SK-N-SH (cell line): Measurements from ENCODE around the gene GORASP1. TPM values are rescaled to one million over a fixed set of nuclear protein-coding genes. Genes with fewer than 3 reads are reported as not detected.

ENCODE experiments used
- CTCF ChIA-PET: fragments of 300-600, 350-600 bp; formaldehyde crosslinking; extraction: SDS; loops from one replicate; lab custom pipeline; 2021; lab: Yijun Ruan, JAX
- POLR2A ChIA-PET: fragments of 350-600 bp; sonication (Branson Sonifier 250); formaldehyde crosslinking; extraction: SDS; loops from one replicate; lab custom pipeline; 2020; ENCODE audit warnings: antibody characterized with exemption, inconsistent platforms; lab: Yijun Ruan, JAX
- DNase-seq: peaks from one replicate; pipeline ENCODE4 v3.0.0; 2012
- H2AFZ ChIP-seq: fragments of 200-600 bp; sonication (generic); 2 replicates; pipeline ENCODE4 v1.8.1; 2016; ENCODE audit warnings: antibody characterized with exemption, mild to moderate bottlenecking, low read depth
- H3F3A ChIP-seq: fragments of 200-600 bp; sonication (generic); replicated peaks from 2 replicates; pipeline ENCODE3; 2016; ENCODE audit warnings: antibody characterized with exemption, mild to moderate bottlenecking; ENCODE audit not compliant: insufficient read depth
- H3K27ac ChIP-seq, 2 experiments: fragments of 200-500 bp in 1 of 2; fragments of 200-600 bp in 1 of 2; sonication (Bioruptor generic) in 1 of 2; sonication (generic), shearing (Covaris generic) in 1 of 2; 2 replicates each; pipeline versions ENCODE4 v1.5.1 to v1.6.1; 2014 to 2016; ENCODE audit warnings: low read depth in 2 of 2, inconsistent platforms in 1 of 2, low read length in 1 of 2, mild to moderate bottlenecking in 1 of 2, mixed read lengths in 1 of 2
- H3K27me3 ChIP-seq: fragments of 200-600 bp; sonication (generic), shearing (Covaris generic); 2 replicates; pipeline ENCODE4 v1.6.1; 2016; ENCODE audit warnings: mixed run types; ENCODE audit not compliant: insufficient read depth
- H3K36me3 ChIP-seq, 2 experiments: fragments of 200-500 bp in 1 of 2; fragments of 200-600 bp in 1 of 2; sonication (Bioruptor generic) in 1 of 2; sonication (generic) in 1 of 2; replicated peaks in 1 of 2; 2 replicates each; pipeline versions ENCODE3 to v1.5.1; 2014 to 2016; ENCODE audit warnings: low read length in 1 of 2, mild to moderate bottlenecking in 1 of 2; ENCODE audit not compliant: insufficient read depth in 2 of 2, control insufficient read depth in 1 of 2
- H3K4me1 ChIP-seq, 2 experiments: fragments of 200-500 bp in 1 of 2; fragments of 200-600 bp in 1 of 2; sonication (Bioruptor generic) in 1 of 2; sonication (generic), shearing (Covaris generic) in 1 of 2; 2 replicates each; pipeline versions ENCODE4 v1.5.1 to v1.6.1; 2014 to 2016; ENCODE audit warnings: low read depth in 1 of 2, low read length in 1 of 2, mixed run types in 1 of 2; ENCODE audit not compliant: insufficient read depth in 2 of 2, control insufficient read depth in 1 of 2
- H3K4me2 ChIP-seq: fragments of 200-600 bp; sonication (generic), shearing (Covaris generic); 2 replicates; pipeline ENCODE4 v1.6.1; 2017; ENCODE audit warnings: mixed run types
- H3K4me3 ChIP-seq, 2 experiments: fragments of 200-500 bp in 1 of 2; fragments of 200-600 bp in 1 of 2; sonication (Bioruptor generic) in 1 of 2; sonication (generic), shearing (Covaris generic) in 1 of 2; 2 replicates each; pipeline versions ENCODE4 v1.5.1 to v1.8.1; 2014 to 2016; ENCODE audit warnings: low read depth in 2 of 2, inconsistent platforms in 1 of 2, low read length in 1 of 2, mild to moderate bottlenecking in 1 of 2, mixed read lengths in 1 of 2, moderate library complexity in 1 of 2
- H3K79me2 ChIP-seq: fragments of 200-600 bp; sonication (generic); 2 replicates; pipeline ENCODE4 v1.8.1; 2017; ENCODE audit warnings: mild to moderate bottlenecking; ENCODE audit not compliant: insufficient read depth
- H3K9ac ChIP-seq: fragments of 200-600 bp; sonication (generic); 2 replicates; pipeline ENCODE4 v1.6.1; 2017; ENCODE audit warnings: mixed run types
- H3K9me2 ChIP-seq: fragments of 200-600 bp; sonication (generic); 2 replicates; pipeline ENCODE4 v1.6.1; 2017; ENCODE audit warnings: mixed run types
- H3K9me3 ChIP-seq: fragments of 200-600 bp; sonication (generic); 2 replicates; pipeline ENCODE4 v1.6.1; 2017; ENCODE audit warnings: mixed run types, mild to moderate bottlenecking, moderate library complexity
- H4K20me1 ChIP-seq: fragments of 200-600 bp; sonication (generic); 2 replicates; pipeline ENCODE4 v1.6.1; 2017; ENCODE audit warnings: mild to moderate bottlenecking, mixed run types; ENCODE audit not compliant: insufficient read depth
- ELF1 ChIP-seq: IDR thresholded peaks from 2 replicates; pipeline ENCODE4 v1.4.0; 2012
- FOXJ3 ChIP-seq: sonication (generic); formaldehyde crosslinking; IDR thresholded peaks from 2 replicates; pipeline ENCODE4 v1.5.1; 2020; ENCODE audit warnings: mild to moderate bottlenecking, missing genetic modification reagents
- FOXM1 ChIP-seq: IDR thresholded peaks from 2 replicates; pipeline ENCODE4 v1.4.0; 2012; ENCODE audit warnings: low read depth, mild to moderate bottlenecking
- GABPA ChIP-seq: IDR thresholded peaks from 2 replicates; pipeline ENCODE4 v1.4.0; 2012; ENCODE audit warnings: low read depth, mild to moderate bottlenecking
- MEF2A ChIP-seq: IDR thresholded peaks from 2 replicates; pipeline ENCODE4 v1.4.0; 2012; ENCODE audit warnings: low read depth, borderline replicate concordance
- MXI1 ChIP-seq: IDR thresholded peaks from 2 replicates; pipeline ENCODE4 v1.6.1; 2012; ENCODE audit warnings: mild to moderate bottlenecking, low read depth, low read length, improper control_type of control experiment
- NFIC ChIP-seq: IDR thresholded peaks from 2 replicates; pipeline ENCODE4 v1.4.0; 2012; ENCODE audit warnings: borderline replicate concordance
- NRF1 ChIP-seq: IDR thresholded peaks from 2 replicates; pipeline ENCODE4 v1.6.1; 2012; ENCODE audit warnings: low read depth, mild to moderate bottlenecking, low read length
- POLR2AphosphoS5 ChIP-seq: IDR thresholded peaks from 2 replicates; pipeline ENCODE4 v1.6.1; 2012; ENCODE audit warnings: low read depth, low read length
- RAD21 ChIP-seq: IDR thresholded peaks from 2 replicates; pipeline ENCODE4 v1.6.1; 2012; ENCODE audit warnings: mild to moderate bottlenecking, low read length
- RCOR1 ChIP-seq: fragments of 150-350 bp; IDR thresholded peaks from 2 replicates; pipeline ENCODE4 v1.6.1; 2017; ENCODE audit warnings: antibody characterized with exemption, low read length
- RXRA ChIP-seq: IDR thresholded peaks from 2 replicates; pipeline ENCODE4 v1.4.0; 2012; ENCODE audit warnings: low read depth, mild to moderate bottlenecking, borderline replicate concordance
- SIN3A ChIP-seq: IDR thresholded peaks from 2 replicates; pipeline ENCODE4 v1.6.1; 2012; ENCODE audit warnings: low read depth, mild to moderate bottlenecking, low read length, moderate library complexity, borderline replicate concordance
- SMC3 ChIP-seq: IDR thresholded peaks from 2 replicates; pipeline ENCODE4 v1.6.1; 2012; ENCODE audit warnings: low read depth, low read length, improper control_type of control experiment
- WGBS: methylation state at CpG from one replicate; pipeline ENCODE4 v1.1.6; 2017; ENCODE audit warnings: low lambda C conversion rate; 5-methylcytosine and 5-hydroxymethylcytosine counted together
- polyA plus RNA-seq, 3 experiments: library from polyadenylated mRNA; depleted of rRNA; stranded (reverse); fragments of >200 nt; gene quantifications; 2 replicates each; pipeline ENCODE4 v1.2.3, GENCODE V29; 2012
- TF ChIP-seq, protein P1 (sequence below): IDR thresholded peaks from 2 replicates; pipeline ENCODE4; 2012
- TF ChIP-seq, protein P2 (sequence below): IDR thresholded peaks from 2 replicates; pipeline ENCODE4 v1.4.0; 2012; ENCODE audit warnings: low read depth
- TF ChIP-seq, protein P3 (sequence below): IDR thresholded peaks from 2 replicates; pipeline ENCODE4 v1.4.0; 2012; ENCODE audit warnings: low read depth, borderline replicate concordance
- TF ChIP-seq, protein P4 (sequence below): IDR thresholded peaks from 2 replicates; pipeline ENCODE4 v1.4.0; 2012; ENCODE audit warnings: low read depth, borderline replicate concordance
- TF ChIP-seq, protein P5 (sequence below): fragments of 200-600 bp; sonication (generic); IDR thresholded peaks from 2 replicates; pipeline ENCODE4 v1.6.1; 2017; ENCODE audit warnings: antibody characterized with exemption, mild to moderate bottlenecking, moderate library complexity
- TF ChIP-seq, protein P6 (sequence below): fragments of 150-350 bp; IDR thresholded peaks from 2 replicates; pipeline ENCODE4 v1.6.1; 2017; ENCODE audit warnings: antibody characterized with exemption, low read length, low read depth, borderline replicate concordance

The GORASP1 gene
- polyA plus RNA-seq, 1 of the 3 experiments (the other 2 are of a cell fraction) = 44.3 TPM

DNA sequence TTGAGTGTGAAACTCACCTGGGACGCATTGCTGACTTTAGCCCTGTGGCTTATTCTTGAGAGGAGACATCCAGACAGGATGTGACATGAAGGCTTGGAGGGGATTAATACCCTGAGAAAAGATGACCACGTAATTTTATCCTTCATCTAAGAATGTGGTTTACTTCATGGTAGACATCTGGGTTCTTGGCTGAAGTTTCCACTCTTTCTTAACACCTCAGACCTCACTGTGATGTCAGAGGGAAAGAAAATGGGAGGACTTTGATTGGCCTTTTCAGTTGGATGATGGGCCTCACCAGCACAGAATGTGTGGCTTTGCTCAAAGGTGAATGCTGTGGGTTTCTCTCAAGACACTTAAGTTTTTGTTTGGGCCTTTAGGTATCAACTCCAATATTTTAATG lies 16.5 kb downstream of the GORASP1 start (continued):
- TF ChIP-seq, protein P1, sequence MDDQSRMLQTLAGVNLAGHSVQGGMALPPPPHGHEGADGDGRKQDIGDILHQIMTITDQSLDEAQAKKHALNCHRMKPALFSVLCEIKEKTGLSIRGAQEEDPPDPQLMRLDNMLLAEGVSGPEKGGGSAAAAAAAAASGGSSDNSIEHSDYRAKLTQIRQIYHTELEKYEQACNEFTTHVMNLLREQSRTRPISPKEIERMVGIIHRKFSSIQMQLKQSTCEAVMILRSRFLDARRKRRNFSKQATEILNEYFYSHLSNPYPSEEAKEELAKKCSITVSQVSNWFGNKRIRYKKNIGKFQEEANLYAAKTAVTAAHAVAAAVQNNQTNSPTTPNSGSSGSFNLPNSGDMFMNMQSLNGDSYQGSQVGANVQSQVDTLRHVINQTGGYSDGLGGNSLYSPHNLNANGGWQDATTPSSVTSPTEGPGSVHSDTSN = no peak
- TF ChIP-seq NFIC = no peak

DNA sequence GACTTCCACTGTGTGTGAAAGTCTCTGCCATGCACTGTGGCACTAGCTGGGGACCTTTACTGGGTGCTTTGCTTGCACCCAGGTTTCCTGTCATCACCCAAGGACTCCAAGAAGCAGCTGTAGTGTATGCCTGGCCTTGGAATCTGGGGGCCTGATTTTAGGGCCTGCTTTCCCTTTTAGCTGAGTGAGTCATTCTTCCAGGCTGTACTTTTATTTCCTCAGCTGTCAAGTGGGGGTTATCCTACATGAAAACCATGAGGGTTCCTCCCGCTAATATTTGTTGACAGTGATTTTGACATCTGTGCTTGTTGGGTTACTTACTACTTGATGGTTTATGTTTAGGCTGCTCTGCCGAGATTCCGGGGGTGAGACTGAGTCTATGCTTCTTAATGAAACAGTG lies 18.5 kb downstream of the GORASP1 start:
- Histone ChIP-seq H2AFZ (no peak overlapping the region), H3K27ac (no peak overlapping the region; a peak in 1 of 4 replicates), H3K4me2 (no peak overlapping the region), H3K9me2 (no peaks in the 10 kb centered on the region), H3K4me1 (no peaks in the 10 kb centered on the region), H3K27me3 (no peaks in the 10 kb centered on the region), H3K36me3 (peaks cover 64 to 76% of the 10 kb centered on the region in 2 experiments), H3K9me3 (no peaks in the 10 kb centered on the region), H3F3A (no peaks in the 10 kb centered on the region), H3K4me3 (no peak overlapping the region), H3K9ac (no peak overlapping the region), H3K79me2 (no peaks in the 10 kb centered on the region), H4K20me1 (no peaks in the 10 kb centered on the region)
- TF ChIP-seq GABPA = no peak
- no peak for TF ChIP-seq FOXM1
- TF ChIP-seq, protein P2, sequence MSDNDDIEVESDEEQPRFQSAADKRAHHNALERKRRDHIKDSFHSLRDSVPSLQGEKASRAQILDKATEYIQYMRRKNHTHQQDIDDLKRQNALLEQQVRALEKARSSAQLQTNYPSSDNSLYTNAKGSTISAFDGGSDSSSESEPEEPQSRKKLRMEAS = no peak
- TF ChIP-seq, protein P3, sequence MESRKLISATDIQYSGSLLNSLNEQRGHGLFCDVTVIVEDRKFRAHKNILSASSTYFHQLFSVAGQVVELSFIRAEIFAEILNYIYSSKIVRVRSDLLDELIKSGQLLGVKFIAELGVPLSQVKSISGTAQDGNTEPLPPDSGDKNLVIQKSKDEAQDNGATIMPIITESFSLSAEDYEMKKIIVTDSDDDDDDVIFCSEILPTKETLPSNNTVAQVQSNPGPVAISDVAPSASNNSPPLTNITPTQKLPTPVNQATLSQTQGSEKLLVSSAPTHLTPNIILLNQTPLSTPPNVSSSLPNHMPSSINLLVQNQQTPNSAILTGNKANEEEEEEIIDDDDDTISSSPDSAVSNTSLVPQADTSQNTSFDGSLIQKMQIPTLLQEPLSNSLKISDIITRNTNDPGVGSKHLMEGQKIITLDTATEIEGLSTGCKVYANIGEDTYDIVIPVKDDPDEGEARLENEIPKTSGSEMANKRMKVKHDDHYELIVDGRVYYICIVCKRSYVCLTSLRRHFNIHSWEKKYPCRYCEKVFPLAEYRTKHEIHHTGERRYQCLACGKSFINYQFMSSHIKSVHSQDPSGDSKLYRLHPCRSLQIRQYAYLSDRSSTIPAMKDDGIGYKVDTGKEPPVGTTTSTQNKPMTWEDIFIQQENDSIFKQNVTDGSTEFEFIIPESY = no peak
- TF ChIP-seq, protein P4, sequence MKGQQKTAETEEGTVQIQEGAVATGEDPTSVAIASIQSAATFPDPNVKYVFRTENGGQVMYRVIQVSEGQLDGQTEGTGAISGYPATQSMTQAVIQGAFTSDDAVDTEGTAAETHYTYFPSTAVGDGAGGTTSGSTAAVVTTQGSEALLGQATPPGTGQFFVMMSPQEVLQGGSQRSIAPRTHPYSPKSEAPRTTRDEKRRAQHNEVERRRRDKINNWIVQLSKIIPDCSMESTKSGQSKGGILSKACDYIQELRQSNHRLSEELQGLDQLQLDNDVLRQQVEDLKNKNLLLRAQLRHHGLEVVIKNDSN = no peak
- no peak for TF ChIP-seq RXRA
- TF ChIP-seq MEF2A = no peak
- TF ChIP-seq MXI1 = no peak
- no peak for TF ChIP-seq POLR2AphosphoS5
- TF ChIP-seq ELF1 = no peak
- TF ChIP-seq, protein P5, sequence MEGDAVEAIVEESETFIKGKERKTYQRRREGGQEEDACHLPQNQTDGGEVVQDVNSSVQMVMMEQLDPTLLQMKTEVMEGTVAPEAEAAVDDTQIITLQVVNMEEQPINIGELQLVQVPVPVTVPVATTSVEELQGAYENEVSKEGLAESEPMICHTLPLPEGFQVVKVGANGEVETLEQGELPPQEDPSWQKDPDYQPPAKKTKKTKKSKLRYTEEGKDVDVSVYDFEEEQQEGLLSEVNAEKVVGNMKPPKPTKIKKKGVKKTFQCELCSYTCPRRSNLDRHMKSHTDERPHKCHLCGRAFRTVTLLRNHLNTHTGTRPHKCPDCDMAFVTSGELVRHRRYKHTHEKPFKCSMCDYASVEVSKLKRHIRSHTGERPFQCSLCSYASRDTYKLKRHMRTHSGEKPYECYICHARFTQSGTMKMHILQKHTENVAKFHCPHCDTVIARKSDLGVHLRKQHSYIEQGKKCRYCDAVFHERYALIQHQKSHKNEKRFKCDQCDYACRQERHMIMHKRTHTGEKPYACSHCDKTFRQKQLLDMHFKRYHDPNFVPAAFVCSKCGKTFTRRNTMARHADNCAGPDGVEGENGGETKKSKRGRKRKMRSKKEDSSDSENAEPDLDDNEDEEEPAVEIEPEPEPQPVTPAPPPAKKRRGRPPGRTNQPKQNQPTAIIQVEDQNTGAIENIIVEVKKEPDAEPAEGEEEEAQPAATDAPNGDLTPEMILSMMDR = no peak
- no peak for TF ChIP-seq FOXJ3 (CRISPR knock-in tag)
- TF ChIP-seq, protein P6, sequence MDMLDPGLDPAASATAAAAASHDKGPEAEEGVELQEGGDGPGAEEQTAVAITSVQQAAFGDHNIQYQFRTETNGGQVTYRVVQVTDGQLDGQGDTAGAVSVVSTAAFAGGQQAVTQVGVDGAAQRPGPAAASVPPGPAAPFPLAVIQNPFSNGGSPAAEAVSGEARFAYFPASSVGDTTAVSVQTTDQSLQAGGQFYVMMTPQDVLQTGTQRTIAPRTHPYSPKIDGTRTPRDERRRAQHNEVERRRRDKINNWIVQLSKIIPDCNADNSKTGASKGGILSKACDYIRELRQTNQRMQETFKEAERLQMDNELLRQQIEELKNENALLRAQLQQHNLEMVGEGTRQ = no peak
- TF ChIP-seq RCOR1 = no peak
- no peak for TF ChIP-seq RAD21
- no peak for TF ChIP-seq NRF1
- TF ChIP-seq SMC3 = no peak
- no peak for TF ChIP-seq SIN3A
- ChIA-PET POLR2A (no interaction called here), CTCF (interaction anchor here (1.1 to 2.3 kb wide), 2 partner anchors 59 to 199 kb away, joined by 3 to 14 read pairs; no protein-coding TSS in a partner anchor)
- DNase-seq = no peak
- WGBS = 83% methylated on average over 3 of the region's 3 CpGs
